ENCODE measurements around the gene FRZB.

FRZB gene

DNA sequence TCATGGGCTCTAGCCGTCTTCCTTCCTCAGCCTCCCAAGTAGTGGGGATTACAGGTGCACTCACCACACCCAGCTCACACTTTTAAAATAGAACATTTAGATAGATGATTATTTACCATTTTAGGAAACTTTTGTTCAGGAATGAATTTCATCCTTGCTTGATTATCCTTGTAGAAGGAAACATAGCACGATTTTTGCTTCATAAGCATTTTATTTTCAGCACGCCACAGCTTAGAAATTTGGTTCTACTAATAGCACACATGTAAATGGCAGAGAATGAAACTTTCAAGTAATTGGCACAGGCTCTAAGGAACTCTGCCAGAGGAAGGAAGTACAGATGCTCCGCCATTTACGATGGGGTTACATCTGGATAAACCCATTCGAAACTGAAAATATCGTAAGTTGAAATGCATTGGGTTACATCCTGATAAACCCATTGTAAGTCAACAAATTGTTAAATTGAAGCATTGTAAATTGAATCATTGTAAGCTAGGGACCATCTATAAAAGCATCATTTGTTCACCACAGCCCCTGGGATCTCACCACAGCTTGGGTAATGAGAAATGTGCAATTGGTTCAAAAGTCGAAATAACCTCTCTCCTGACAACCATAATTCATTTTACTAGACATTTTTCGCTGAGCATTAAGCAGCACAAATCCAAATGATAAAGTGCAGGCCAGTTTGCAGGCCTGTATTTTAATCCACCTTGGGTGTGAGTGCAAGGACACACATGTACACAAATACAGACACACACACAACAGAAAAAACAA lies 33.2 kb downstream of the FRZB start:
- no peak for DNase-seq

DNA sequence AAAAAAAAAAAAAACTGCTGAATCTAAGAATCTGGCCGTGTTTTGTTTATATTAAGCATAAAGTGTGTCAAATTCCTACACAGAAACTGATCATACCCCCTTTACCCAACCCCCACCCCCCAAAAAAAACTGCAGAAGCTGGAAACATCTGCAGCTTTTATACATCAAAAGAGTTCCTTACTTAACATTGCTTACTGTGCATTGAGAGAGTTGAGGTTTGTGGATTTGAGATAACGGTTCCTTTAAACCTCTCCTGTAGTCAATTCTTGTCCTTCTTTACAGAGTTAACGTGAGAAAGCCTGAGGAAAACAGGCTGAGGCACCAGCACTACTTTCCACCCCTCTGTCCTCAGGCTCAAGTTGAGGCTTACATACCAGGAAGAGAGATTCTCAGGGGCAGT lies 34.5 kb downstream of the FRZB start:
- DNase-seq, result no peak

DNA sequence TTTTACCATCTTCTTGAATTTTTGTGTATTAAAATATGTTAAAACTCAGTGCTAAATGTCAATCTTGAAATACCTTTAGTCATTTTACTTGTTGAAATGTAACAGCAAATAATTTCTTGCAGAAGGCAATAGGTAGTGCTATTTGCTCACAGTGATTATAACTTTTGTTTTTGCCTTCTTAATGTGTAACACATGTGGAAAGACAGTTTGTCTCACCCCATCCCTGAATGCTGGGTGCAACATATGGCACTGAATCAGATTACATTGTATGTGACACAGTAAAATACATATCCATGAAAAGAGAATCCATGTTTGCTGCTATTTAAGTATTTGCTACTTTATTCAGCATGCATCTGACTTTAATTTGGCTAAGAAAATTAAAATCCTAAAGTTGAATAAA lies 35.3 kb downstream of the FRZB start:
- DNase-seq, result no peak

DNA sequence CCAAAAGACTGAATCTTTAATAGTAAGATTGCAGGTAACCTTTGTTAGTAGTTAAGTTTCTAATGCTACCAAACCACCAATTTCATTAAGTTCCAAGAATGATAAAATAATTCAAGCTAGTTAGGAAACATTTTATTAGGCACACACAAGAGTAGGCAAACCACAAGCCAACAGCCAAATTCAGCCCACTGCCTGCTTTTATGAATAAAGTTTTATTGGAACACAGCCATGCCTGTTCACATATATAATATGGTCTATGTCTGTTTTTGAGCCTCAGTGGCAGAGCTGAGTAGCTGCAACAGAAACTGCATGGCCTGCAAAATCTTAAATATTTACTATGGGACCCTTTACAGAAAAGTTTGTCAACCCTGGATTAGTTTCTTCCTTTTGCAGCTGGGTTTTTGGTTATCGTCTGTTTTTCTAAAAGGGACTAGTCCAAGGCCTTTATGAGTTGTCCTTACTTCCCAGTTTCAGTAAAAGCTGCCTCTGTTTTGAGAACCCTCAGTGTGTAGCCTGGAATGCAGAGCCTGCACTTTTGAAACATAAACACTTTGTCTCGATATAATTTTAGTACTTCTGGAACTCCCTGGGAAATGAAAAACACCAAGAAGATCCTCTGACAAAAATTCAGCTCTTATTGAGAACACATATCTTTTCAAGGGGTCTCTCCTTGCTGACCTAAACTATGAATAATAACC lies 39.1 kb downstream of the FRZB start:
- DNase-seq, result no peak

DNA sequence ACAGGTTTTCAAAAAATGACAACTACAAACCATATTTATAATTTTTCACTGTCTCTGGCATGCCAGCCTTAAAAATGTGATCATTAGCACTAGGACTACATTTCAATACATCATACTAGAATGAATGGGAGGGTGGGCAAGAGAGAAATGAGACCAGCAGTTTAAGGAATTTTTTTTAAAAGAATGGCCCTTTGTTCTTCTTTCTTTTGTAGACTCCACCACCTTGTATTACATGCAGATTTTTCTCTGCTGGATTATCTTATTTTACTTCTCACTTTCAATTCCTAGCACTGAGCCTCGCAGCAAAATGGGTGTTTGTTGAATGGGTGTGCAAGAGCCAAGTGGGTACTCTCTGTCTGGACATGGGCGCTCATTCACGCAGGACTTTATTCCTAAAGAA lies 39.9 kb downstream of the FRZB start:
- no peak for DNase-seq

DNA sequence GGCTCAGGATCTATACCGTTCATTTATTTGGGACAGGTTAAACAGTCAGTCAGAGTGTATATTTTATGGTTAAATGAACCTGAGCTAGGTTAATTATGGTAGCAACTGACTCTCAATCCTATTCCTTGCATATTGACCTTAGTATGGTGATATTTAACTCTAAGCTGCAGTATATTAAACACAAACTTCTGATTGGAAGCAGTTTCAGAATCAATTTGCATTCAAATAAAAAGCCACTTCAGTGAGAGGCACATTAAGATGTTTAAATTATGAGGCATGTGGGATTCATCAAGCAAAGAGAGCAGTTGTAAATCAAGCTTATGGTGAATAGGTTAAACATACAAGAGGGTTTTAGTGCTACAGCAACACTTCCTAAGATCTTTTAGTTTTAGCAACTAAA lies 40.4 kb downstream of the FRZB start:
- no peak for DNase-seq

DNA sequence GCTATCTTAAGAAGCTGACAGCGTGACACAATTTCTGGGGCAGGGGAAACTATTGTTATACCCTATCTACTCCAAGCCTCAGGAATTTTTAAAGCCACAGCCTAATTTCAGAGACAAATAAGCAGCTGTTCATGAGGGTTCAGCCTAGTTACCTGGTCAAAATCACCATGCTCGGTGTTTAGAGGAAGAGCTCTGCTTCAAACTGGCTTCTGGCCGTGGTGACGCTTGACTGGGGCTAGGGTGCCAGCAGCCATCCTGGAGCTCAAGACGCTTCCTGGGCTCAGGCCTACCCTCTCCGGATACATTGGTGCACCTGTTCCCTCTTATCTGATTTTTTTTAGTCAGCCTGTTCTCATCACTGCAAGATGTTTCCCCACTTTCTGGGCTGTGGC lies 41.7 kb downstream of the FRZB start:
- DNase-seq, result no peak

DNA sequence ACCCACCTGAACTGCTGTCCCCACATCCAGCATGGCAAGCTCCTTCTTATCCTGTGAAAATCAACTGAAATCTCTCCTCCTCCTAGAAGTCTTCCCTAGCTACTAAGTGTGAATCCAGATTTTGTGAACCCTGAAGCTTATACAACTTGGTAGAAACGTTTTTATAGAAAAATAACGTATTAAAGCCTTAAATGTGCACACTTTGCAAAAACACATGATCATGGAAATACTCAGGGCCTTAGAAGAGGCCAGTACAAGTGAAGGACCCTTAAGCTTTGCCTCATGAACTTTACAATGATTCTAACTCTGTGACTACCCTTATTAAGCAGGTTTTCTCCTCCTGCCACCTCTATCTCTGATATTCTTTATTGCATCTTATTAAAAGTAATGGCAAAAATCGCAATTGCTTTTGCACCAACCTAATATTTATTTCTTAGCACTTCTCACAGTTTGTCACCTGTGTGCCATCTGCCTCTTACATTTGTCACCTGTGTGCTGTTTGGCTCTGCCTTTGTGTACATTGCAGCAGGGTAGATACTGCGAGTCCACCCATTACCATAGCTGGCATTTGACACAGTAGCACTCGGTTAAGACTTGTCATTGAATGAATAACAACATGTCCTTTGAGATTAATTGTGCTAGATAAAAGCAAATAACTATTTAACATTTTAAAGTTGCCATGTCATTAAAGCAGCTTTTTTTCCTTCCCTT lies 42.2 kb downstream of the FRZB start:
- no peak for DNase-seq

DNA sequence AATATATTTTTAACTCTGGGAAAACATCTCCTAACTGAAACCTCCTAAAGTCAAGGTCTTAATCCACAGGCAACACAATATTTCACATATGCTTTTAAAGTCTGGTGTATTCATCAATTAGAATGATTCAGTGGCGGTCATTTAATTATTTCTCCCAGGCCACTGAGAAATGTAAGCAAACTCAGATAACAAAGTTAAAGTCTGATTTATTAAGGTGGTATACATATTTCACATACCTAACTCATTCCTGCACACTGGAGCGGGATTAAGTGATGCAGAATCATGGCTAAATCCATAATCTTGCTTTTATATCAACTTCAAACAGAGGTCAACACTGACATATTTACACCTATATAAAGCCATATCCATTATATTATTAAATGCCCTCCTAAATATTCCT lies 43.7 kb downstream of the FRZB start:
- no peak for DNase-seq

DNA sequence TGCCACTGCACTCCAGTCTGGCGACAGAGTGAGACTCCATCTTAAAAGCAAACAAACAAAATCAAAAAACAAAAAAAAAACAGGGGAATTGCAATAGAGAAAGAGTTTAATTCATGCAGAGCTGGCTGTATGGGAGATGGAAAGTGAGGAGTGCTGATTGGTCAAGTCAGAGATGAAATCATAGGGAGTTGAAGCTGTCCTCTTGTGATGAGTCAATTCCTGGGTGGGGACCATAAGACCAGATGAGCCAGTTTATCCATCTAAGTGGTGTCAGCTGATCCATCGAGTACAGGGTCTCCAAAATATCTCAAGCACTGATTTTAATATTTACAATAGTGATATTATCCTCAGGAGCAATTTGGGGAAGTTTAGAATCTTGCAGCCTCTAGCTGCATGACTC lies 45.3 kb downstream of the FRZB start:
- DNase-seq, result no peak

DNA sequence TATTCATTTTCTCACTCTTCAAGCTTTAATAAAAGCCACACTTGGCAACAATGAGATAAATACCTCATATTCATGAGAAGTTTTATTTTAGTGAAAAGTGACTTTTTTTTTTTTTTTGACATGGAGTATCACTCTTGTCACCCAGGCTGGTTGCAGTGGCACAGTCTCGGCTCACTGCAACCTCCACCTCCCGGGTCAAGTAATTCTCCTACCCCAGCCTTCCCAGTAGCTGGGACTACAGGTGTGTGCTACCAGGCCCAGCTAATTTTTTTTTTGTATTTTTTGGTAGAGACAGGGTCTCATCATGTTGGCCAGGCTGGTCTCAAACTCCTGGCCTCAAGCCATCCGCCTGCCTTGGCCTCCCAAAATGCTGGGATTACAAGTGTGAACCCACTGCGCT lies 47.0 kb downstream of the FRZB start:
- DNase-seq, result no peak

DNA sequence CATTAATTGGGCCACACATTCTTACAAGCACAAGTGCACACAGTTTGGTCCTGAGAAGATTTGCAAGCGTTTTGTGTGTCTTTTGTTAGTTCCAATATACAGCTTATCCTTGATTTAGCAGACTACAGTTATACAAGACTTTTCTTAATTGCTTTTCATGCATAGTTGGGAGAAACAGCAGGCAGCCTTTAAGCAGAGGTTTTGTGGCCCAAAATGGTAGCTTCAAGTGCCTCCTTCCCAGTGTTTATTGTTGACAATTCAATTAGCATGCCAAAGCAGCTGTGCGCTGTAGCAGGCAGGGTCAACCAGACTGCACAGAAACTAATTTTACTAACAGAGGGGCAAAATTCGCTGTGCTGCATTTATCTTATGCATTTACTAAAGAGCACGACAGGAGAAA lies 47.5 kb downstream of the FRZB start:
- DNase-seq, result no peak

DNA sequence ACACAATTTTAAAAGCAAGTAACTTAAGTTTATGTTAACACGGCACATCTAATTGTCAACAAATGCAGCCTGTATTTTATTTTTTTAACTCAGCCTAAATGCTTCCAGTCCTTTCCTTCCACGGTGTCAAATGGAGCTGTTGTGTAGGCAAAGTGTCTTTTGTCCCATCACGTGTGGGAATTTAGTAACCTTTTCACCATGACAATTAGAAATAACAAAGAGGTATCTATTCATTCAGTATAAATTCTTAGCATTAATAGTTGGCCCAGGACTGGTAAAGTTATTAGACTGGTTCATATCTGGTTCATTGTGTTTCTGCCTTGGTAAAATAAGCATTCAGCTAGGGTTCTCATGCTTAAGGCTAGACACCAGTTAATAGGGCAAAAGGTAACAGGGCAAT lies 47.9 kb downstream of the FRZB start:
- DNase-seq, result no peak

DNA sequence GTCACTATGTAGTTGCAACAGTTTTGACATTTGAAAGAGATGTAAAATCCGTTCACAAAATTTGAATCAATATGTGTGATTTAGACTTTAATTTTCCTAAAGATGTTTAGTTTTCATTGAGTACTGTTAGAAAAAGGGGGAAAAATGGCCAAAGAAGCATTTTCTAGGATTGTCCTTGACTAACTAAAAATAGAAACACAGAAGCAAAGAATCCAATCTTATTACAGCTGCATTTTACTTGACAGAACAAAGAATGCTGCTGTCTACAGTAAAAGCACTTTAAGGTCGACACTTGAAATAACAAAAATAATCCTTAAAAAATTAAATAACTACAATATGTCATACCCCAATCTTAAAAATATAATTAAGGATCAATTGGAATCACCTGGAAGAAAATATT lies 48.9 kb downstream of the FRZB start:
- DNase-seq, result no peak

DNA sequence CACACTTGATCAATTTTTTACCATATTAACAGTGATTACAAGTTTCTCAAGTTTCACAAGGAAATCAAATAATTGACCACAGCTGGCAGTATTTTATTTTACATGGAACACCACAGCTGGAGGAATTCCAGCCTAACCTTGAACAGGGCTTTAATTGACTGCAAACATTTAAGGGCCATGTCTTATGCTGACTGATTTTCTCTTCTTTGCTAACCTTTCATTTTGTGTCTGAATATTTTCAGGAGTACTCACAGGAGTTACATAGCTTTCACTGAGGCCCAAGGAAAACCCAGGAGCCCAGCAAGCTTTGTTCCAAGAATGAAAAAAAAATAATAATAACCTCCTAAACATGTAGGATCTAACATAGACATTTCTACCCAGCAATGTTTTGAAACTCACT lies 49.6 kb downstream of the FRZB start:
- no peak for DNase-seq

DNA sequence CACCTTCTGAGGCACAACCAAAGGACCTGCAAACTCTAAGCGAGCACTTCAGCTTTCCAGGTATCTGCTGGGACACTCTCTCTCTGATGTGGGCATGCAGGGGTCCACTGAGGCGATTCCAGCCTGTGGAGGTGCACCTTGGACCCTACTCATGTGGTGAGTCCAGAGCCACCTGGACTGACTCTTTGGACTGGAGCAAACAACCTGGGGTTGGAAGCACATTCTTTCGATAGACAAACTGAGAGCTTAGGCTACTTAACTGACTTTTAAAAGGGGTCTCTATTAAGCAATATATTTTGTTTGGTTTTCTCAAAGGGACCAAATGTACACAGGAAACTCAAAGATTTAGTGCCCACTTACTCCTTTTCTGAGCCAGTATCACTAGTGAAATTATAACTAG lies 51.6 kb downstream of the FRZB start:
- no peak for DNase-seq

DNA sequence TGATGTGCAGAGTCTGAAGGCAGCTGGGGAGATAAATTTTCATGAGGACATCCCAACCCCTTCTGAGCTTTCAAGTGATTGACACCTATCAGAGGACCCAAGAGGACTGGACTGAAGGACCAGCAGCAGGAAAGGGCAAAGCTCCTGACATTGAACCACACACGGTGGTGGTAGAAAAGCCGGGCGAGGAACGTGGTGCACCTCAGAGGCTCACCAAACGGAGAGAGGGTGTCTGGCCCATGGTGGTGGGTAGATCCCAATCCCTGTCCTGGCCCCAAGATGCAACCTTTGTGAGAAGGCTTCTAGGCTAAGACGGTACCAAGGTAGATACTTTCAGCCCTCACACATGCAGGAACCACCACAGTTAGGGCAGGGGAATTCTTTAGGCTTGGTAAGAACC lies 52.1 kb downstream of the FRZB start:
- DNase-seq, result no peak

DNA sequence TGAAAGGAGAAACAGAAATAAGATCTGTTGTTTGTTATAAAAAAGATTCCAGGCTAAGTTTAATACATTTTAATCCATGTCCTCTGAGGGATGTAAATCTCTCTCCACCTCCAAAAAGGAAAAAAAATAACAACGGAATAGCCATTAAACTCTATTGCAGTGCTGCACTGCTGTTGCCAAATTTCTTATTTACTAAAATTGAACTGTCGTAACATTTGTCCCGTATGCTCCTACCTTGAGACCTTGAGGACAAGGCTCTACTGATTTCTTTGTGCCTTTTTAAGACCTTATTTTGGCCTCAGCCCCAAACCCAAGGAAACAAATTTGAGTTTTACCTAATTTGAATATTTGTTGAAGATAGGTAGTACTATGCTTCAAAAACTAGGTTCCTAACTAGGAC lies 56.4 kb downstream of the FRZB start:
- no peak for DNase-seq

DNA sequence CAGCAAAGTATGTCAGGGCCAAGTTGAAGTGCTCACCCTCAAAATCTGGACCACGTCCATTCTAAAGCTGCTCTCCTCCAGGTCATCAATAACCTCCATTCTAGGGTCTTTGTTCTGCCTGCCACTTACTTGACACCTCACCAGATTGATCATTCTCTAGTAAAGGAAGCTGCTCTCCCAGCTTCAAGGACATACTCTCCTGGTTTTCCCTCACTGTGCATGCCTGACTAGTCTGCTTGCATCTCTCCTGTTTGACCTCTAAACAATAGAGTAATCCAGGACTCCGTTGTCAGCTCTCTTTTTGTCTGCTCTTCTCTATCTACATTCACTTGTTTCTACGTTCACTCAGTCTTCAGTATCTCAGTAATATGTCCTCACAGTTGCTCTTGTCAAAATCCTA lies 59.1 kb downstream of the FRZB start:
- no peak for DNase-seq

DNA sequence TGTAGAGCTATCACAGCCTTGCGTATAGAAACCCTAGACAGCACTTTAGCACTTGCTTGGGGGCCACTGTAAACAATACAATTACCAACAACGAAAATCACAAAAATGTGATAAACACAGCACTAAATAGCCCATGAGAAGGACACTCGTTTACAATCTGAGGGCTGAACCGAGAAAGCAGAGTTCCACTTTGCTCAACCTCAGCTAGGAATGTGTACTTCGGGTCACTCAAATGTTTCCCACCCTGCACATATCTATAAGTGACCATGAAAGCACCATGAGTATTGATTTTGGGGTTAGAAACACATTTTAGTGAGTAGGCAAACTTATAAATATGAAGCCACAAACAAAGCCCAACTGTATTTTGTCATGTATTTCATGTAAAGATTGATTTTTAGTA lies 62.3 kb downstream of the FRZB start:
- no peak for DNase-seq

DNA sequence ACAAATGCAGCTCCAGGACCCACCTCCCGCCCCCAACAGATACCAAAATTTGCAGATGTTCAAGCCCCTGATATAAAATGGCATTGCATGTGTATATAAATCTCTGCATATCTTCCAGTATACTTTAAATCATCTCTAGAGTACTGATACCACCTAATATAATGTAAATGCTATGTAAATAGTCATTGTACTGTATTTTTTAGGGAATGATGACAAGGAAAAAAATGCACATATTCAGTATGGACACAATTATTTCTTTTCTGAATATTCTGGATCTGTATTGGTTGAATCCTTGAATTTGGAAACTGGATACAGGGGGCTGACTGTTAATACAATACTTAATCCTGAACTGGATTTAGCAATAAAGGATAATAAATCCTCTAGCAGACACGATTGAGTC lies 67.7 kb downstream of the FRZB start:
- no peak for DNase-seq

DNA sequence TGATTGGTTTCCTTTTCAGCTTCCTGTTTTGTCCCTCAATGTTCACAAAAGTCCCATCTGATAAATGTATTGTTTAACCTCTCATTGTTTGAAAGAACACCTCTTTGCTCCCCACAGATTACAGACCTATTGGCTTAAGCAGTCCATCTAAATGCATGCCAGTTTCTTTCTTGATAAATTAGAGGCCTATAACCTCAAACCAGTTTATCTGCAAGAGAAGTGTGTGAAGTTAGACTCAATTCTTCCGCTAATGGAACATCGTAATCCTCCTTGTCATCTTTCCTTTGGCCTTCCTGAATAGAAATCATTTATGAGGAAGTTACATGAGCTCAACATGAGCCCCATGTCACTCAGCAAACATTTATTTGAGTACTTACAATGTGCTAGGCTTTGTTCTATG lies 74.0 kb downstream of the FRZB start:
- DNase-seq, result no peak

DNA sequence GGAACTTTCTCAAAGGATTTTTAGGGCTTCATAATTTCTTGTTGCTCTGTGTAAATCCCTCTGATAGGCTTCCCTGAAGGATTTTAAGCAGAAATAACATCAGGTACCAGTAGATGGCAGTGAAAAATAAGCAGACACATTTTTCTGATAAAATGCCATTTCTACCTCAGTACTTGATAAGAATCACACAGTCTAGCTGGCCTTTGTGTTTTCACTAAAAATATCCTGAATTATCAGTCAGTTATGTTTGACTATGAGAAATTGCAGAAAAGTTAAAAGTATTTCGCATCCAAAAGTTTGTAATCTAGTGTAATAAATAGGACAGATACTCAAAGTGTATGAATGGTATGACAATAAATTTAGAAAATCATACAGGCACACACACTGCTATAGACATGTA lies 81.7 kb downstream of the FRZB start:
- no peak for DNase-seq

DNA sequence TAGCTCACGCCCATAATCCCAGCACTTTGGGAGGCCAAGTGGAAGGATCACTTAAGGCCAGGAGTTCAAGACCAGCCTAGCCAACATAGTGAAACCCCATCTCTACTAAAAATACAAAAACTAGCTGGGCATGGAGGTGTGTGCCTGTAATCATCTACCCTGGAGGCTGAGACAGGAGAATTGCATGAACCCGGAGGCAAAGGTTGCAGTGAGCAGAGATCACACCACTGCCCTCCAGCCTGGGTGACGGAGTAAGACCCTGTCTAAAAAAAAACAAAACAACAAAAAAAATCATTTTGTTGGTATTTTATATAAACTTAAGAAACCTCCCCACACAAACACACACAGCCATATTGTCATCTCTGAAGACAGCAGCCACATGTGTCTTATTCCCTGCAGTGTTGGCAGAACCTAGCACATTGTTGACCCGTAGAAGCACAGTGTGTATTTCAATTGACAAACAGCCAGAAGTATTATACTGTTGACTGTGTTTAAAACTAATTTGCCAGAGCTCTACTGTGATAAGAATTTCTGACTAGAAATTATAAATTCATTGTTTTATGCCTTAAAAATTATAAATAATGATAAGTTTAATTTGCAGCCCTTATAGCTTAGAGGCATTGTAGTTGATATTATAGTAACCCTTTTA lies 82.3 kb downstream of the FRZB start:
- no peak for DNase-seq

Measured in CD4-positive, alpha-beta T cell treated with Interleukin-10 for 1 hour (primary cell).